ENCODE measurements around the gene SLC15A1. TPM values are rescaled to one million over a fixed set of nuclear protein-coding genes. Genes with fewer than 3 reads are reported as not detected.

The SLC15A1 gene
- total RNA-seq, 1 donor from 2014 or later: 1.1 TPM

GRCh38 chr13:98766697-98767096, 14.2 kb upstream of the SLC15A1 start:
- DNase-seq (ENCODE audit: low read depth): no peak
- Histone ChIP-seq H3K4me3 (ENCODE audit: low read depth, low read length) (no peak overlapping the region), H3K36me3 (ENCODE audit: control insufficient read depth, insufficient read depth, low read length) (no peaks in the 10 kb centered on the region), H3K27me3 (ENCODE audit: control insufficient read depth, insufficient read depth, low read length) (no peaks in the 10 kb centered on the region)
- TF ChIP-seq CTCF (IDR thresholded peaks at IDR 0.05; ENCODE audit: insufficient read depth, low read length, poor library complexity, severe bottlenecking): no peak

DNA sequence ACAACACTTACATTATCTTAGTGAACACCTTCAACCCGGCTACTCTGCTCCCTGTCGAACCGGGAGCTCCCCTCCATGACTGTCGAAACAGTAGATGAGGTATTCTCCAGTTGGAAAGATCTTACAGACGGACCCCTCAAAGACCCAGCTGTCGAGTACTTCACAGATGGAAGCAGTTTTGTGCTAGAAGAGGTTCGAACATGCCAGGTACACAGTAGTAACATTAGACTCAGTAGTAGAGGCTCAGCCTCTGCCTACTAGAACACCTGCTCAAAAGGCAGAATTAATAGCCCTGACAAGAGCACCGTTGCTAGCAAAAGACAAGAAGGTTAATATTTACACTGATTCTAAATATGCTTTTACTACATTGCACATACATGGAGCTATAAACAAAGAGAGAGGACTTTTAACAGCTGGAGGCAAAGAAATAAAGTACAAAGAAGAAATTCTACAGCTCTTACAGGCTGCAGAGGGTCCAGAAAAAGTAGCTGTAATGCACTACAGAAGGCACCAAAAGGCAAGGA, 13.6 kb upstream of the SLC15A1 start:
- no peak for TF ChIP-seq CTCF (IDR thresholded peaks at IDR 0.05; ENCODE audit: insufficient read depth, low read length, poor library complexity, severe bottlenecking)
- no peaks in the 10 kb centered on the region for H3K36me3 ChIP-seq (ENCODE audit: control insufficient read depth, insufficient read depth, low read length)
- no peaks in the 10 kb centered on the region for H3K27me3 ChIP-seq (ENCODE audit: control insufficient read depth, insufficient read depth, low read length)
- DNase-seq (ENCODE audit: low read depth): no peak
- H3K4me3 ChIP-seq (ENCODE audit: low read depth, low read length): no peak overlapping the region

DNA sequence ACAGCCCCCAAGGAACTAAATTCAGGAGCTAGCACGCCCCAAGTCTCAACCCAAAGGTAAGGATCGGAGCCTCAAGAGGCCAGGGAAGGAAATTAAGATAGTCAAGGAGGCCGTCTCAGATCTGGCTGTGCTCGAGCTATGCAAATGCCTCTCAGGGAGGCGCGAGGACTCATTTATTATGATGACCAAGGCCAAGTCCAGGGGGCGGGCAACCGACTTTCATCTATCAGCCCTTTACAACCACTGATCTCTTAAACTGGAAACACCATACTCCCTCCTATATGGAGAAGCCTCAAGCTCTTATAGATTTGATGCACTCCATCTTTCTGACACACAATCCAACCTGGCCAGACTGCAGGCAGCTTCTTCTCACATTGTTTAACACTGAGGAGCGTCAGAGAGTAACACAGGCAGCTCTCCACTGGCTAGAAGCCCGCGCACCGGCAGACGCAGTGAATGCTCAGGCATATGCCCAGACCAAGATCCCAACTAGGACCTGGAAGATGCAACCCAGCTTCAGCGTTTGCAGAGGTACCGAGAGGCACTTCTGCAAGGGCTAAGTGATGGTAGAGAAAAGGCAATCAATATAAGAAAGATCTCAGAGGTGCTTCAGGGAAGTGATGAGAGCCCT, 9.6 kb upstream of the SLC15A1 start:
- H3K4me3 ChIP-seq (ENCODE audit: low read depth, low read length): no peak overlapping the region

DNA sequence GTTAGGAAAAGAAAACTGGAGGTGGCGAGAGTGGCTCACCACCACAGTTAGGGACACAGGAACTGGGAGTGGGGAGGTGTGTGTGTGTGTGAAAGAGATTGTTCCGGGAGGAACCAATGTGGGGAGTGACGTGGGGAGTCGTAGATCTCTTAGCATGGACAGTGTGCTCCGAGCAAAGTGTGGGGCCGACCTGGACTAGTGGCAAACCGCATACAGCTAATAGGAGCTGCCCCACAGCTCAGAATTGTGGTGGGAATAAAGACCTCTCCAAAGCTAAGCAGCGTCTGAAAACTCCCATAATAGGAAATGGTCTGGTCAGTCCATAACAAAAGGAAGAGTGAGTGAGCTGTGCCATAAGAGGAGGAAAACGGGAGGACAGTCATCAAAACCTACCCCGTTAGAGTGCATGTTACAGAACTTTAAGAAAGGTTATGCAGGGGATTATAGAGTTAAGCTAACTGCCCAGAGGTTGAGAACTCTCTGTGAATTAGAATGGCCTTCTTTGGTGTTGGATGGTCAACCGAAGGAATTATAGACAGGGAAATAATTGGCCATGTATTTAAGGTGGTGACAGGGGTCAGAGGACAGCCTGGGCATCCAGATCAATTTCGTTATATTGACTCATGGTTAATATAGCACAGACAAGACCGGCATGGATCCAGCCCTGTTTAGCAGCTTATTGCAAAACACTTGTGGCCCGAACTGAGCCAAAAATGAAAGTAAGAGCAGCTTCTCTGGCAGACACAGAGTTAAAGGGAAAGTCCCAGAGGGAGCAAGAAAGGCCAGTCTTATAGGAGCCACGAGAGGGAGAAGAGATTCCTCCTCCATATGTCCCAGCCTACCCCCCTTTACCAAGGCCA, 8.9 kb upstream of the SLC15A1 start:
- TF ChIP-seq CTCF (IDR thresholded peaks at IDR 0.05; ENCODE audit: insufficient read depth, low read length, poor library complexity, severe bottlenecking): no peak
- H3K4me3 ChIP-seq (ENCODE audit: low read depth, low read length): no peak overlapping the region
- H3K36me3 ChIP-seq (ENCODE audit: control insufficient read depth, insufficient read depth, low read length): no peaks in the 10 kb centered on the region
- H3K27me3 ChIP-seq (ENCODE audit: control insufficient read depth, insufficient read depth, low read length): no peaks in the 10 kb centered on the region
- DNase-seq (ENCODE audit: low read depth): no peak

More for the DNA sequence above, 9.6 kb upstream of the SLC15A1 start:
- TF ChIP-seq CTCF (IDR thresholded peaks at IDR 0.05; ENCODE audit: insufficient read depth, low read length, poor library complexity, severe bottlenecking): no peak
- no peak for DNase-seq (ENCODE audit: low read depth)
- Histone ChIP-seq H3K27me3 (ENCODE audit: control insufficient read depth, insufficient read depth, low read length) (no peaks in the 10 kb centered on the region), H3K36me3 (ENCODE audit: control insufficient read depth, insufficient read depth, low read length) (no peaks in the 10 kb centered on the region)

GRCh38 chr13:98755729-98756128, 3.3 kb upstream of the SLC15A1 start:
- Histone ChIP-seq H3K36me3 (ENCODE audit: control insufficient read depth, insufficient read depth, low read length) (no peaks in the 10 kb centered on the region), H3K4me3 (ENCODE audit: low read depth, low read length) (no peak overlapping the region), H3K27me3 (ENCODE audit: control insufficient read depth, insufficient read depth, low read length) (peaks cover 19% of the 10 kb centered on the region)
- no peak for TF ChIP-seq CTCF (IDR thresholded peaks at IDR 0.05; ENCODE audit: insufficient read depth, low read length, poor library complexity, severe bottlenecking)
- no peak for DNase-seq (ENCODE audit: low read depth)
